Omental fat pad (tissue), 4 donors: ENCODE data around the gene ARF1. TPM values are rescaled to one million over a fixed set of nuclear protein-coding genes. Genes with fewer than 3 reads are reported as not detected.

Experiments
- ATAC-seq: fragments of 150-250 bp; one replicate; pipeline ENCODE4 v1.9.1; 2016; ENCODE audit warnings: mild to moderate bottlenecking, moderate library complexity; ENCODE audit not compliant: low FRiP score
- DNase-seq: peaks from one replicate; pipeline ENCODE4 v3.0.0-alpha.2; 2019; ENCODE audit warnings: low spot score
- total RNA-seq, 4 donors: library from RNA; depleted of rRNA; stranded (reverse); fragments of >200 nt; gene quantifications; one replicate each; pipeline ENCODE4 v1.1.0, GENCODE V29; 2016
- TF ChIP-seq, protein P1 (sequence below), 3 donors: fragments of 450-650 bp; IDR thresholded peaks; one replicate each; pipeline ENCODE4 v1.5.1; 2016 to 2017; ENCODE audit warnings: antibody characterized with exemption in 3 of 3, mild to moderate bottlenecking in 3 of 3, moderate library complexity in 2 of 3

The ARF1 gene
- total RNA-seq, 4 donors from 2014 or later, result 273 to 440 (median 369) TPM

DNA sequence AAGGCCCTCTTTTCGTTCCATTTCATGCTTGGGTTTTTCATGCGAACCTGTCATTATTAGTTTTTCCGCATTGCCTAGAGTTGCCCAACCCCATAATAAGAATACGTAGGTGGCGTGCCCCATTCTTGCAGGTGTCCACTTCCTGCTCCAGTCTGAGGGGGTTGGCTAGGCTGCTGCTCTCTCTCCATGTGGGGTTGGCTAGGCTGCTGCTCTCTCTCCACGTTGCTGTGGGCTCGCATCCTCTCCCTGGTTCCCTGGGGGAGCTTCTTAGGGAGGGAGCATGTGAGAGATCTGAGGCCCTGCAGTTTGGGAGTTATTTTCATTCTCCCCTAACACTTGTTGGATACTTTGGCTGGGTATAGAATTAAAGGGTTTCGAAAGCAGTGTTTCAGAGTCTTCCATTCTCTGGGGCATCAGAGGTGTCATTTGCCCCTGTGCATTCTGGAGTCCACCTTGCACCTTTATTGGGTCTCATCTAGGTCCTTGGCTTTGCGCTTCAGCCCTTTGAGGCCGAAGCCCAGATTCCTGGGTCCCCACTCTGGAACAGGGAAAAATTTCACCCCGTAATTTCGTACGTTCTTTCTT, 12.0 kb downstream of the ARF1 start:
- TF ChIP-seq, protein P1, sequence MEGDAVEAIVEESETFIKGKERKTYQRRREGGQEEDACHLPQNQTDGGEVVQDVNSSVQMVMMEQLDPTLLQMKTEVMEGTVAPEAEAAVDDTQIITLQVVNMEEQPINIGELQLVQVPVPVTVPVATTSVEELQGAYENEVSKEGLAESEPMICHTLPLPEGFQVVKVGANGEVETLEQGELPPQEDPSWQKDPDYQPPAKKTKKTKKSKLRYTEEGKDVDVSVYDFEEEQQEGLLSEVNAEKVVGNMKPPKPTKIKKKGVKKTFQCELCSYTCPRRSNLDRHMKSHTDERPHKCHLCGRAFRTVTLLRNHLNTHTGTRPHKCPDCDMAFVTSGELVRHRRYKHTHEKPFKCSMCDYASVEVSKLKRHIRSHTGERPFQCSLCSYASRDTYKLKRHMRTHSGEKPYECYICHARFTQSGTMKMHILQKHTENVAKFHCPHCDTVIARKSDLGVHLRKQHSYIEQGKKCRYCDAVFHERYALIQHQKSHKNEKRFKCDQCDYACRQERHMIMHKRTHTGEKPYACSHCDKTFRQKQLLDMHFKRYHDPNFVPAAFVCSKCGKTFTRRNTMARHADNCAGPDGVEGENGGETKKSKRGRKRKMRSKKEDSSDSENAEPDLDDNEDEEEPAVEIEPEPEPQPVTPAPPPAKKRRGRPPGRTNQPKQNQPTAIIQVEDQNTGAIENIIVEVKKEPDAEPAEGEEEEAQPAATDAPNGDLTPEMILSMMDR (IDR thresholded peaks at IDR 0.05), result no peak
- DNase-seq (peak; percentile 12), ATAC-seq (no peak)

DNA sequence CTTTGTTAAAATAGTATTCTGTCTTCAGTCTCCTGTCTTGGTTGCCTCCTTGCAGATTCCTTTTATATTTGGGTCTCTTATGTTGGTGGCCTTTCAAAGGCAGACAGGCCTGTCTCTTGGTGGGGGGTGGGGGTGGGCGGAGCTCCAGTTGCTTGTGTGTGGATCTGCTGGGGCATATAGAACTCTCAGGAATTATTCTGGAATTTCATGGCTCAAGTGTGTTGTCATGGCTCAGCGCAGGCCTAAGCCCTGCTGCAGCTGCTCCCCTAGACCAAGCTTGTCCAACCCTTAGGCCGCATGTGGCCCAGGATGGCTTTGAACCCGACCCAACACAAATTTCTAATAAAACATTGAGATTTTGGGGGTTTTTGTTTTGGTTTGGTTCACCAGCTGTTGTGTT, 12.7 kb downstream of the ARF1 start:
- ATAC-seq (no peak), DNase-seq (peak; percentile 7)
- TF ChIP-seq, protein P1 (IDR thresholded peaks at IDR 0.05), result no peak

DNA sequence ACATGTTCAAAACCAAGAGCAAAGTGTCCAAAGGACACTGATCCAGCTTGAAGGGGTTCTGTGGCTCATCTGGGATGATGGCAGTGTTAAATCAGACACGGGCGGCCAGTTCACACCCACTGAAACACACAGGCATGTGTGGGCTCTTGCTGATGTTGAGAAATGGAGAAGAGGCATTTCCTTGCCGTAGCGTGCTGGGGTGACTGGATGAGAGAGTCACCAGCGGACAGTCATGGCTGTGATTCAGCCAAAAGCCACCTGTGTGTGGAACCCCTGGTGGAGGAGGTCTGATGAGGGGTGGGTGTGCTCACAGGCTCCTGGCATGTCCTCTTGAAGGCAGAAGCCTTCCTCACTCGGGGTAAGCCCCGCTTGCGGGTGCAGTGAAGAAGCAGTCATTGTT, 13.4 kb downstream of the ARF1 start:
- ATAC-seq, result no peak
- no peak for DNase-seq
- TF ChIP-seq, protein P1 (IDR thresholded peaks at IDR 0.05), result no peak

DNA sequence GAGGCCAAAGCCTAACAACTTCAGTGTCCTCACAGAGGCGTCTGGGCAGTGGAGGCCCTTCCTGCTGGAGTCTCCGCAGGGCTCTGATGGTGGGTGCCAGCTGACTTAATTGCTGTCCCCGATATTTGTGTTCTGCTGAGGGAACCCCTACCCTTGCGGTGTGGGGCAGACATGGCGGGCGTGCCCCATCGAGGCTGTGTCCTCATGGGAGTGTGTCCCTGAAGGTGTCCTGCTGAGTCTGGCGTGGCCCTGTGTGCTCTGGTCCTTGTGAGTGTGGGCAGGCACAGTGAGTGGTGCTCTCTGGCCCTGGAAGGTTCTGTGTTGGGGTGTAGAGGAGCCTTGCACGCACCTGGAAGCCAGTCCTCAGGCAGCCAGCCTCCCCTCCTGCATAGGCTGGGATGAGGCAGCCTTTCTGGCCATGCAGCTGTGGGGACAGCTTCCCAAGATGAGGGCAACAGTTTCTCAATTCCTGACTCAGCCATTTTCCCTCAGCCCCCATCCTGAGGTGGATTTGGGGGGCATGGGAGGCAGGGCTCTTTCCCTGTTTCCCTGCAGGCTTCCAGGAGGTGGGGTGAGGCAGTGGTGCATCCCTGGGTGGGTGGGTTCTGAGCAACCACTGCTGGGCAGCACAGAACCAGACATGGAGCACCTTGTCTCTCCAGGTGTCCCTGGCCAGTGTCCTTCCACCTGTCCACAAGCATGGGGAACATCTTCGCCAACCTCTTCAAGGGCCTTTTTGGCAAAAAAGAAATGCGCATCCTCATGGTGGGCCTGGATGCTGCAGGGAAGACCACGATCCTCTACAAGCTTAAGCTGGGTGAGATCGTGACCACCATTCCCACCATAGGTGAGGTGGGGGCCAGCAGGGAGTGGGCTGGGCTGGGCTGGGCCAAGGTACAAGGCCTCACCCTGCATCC, 14.2 kb downstream of the ARF1 start:
- ATAC-seq (no peak), DNase-seq (peak; percentile 16)
- TF ChIP-seq, protein P1 (IDR thresholded peaks at IDR 0.05), result no peak

DNA sequence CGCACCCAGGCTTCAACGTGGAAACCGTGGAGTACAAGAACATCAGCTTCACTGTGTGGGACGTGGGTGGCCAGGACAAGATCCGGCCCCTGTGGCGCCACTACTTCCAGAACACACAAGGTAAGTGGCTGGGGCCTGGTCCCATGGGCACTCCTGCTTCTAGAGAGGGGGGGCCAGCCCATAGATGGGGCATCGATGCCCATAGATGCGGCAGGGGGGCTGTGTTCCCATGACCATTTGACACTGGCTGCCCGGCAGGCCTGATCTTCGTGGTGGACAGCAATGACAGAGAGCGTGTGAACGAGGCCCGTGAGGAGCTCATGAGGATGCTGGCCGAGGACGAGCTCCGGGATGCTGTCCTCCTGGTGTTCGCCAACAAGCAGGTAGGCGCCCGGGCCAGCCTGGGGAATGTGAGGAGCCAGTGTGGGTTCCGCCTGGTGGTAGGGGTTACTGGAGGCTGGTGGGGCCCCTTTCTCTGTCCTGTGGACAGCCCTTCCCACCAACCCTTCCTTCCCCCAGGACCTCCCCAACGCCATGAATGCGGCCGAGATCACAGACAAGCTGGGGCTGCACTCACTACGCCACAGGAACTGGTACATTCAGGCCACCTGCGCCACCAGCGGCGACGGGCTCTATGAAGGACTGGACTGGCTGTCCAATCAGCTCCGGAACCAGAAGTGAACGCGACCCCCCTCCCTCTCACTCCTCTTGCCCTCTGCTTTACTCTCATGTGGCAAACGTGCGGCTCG, 15.0 kb downstream of the ARF1 start:
- ATAC-seq (no peak), DNase-seq (peak; percentile 20)
- TF ChIP-seq, protein P1 (IDR thresholded peaks at IDR 0.05), result no peak

DNA sequence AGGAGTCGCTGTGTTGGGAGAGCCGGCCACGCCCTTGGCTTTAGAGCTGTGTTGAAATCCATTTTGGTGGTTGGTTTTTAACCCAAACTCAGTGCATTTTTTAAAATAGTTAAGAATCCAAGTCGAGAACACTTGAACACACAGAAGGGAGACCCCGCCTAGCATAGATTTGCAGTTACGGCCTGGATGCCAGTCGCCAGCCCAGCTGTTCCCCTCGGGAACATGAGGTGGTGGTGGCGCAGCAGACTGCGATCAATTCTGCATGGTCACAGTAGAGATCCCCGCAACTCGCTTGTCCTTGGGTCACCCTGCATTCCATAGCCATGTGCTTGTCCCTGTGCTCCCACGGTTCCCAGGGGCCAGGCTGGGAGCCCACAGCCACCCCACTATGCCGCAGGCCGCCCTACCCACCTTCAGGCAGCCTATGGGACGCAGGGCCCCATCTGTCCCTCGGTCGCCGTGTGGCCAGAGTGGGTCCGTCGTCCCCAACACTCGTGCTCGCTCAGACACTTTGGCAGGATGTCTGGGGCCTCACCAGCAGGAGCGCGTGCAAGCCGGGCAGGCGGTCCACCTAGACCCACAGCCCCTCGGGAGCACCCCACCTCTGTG, 15.9 kb downstream of the ARF1 start:
- TF ChIP-seq, protein P1 (IDR thresholded peaks at IDR 0.05), result no peak
- ATAC-seq, result no peak
- no peak for DNase-seq
